Suprapubic skin (tissue), 4 donors: ENCODE results near the gene BFSP2.

Experiments
- CTCF ChIP-seq, 2 donors: fragments of 200-600 bp in 1 of 2; fragments of 450-650 bp in 1 of 2; sonication (generic) in 1 of 2; IDR thresholded peaks; one replicate each; pipeline ENCODE4 v1.5.1; 2016 to 2019; ENCODE audit warnings: antibody characterized with exemption in 2 of 2, mild to moderate bottlenecking in 1 of 2, moderate library complexity in 1 of 2
- EP300 ChIP-seq: sonication (generic); formaldehyde crosslinking; IDR thresholded peaks from one replicate; pipeline ENCODE4 v1.6.1; 2017; ENCODE audit warnings: antibody characterized with exemption
- POLR2A ChIP-seq, 2 donors: fragments of 450-650 bp; IDR thresholded peaks; one replicate each; pipeline ENCODE4 v1.6.1; 2017; ENCODE audit warnings: antibody characterized with exemption in 2 of 2, mild to moderate bottlenecking in 2 of 2, moderate library complexity in 2 of 2
- POLR2AphosphoS5 ChIP-seq, 3 donors: sonication (generic); formaldehyde crosslinking; IDR thresholded peaks; one replicate each; pipeline ENCODE4 v1.6.1; 2017; ENCODE audit warnings: antibody characterized with exemption in 3 of 3

GRCh38 chr3:133447750-133448477, 48.1 kb downstream of the BFSP2 start:
- TF ChIP-seq CTCF (IDR thresholded peaks at IDR 0.05) (no peak), EP300 (no peak), POLR2A (IDR thresholded peaks at IDR 0.05) (no peak), POLR2AphosphoS5 (IDR thresholded peaks at IDR 0.05) (no peak)
